CD4-positive, alpha-beta T cell (primary cell): ENCODE results near the gene ZNF536. TPM values are rescaled to one million over a fixed set of nuclear protein-coding genes. Genes with fewer than 3 reads are reported as not detected.

Experiments
- ATAC-seq: fragments of 200-7000 bp; cut with Tn5 transposase; one replicate; pipeline ENCODE4 v1.10.0; 2022; ENCODE audit warnings: mild to moderate bottlenecking; ENCODE audit not compliant: poor library complexity
- CTCF ChIA-PET: fragments of 350-600 bp; sonication (Branson Sonifier 250); formaldehyde crosslinking; loops from one replicate; lab custom pipeline; 2021; ENCODE audit warnings: antibody characterized with exemption, inconsistent platforms; lab: Charles Lee
- POLR2A ChIA-PET: fragments of 350-600 bp; sonication (Branson Sonifier 250); formaldehyde crosslinking; loops from one replicate; lab custom pipeline; 2021; ENCODE audit warnings: antibody characterized with exemption, inconsistent platforms; lab: Charles Lee
- DNase-seq, 14 experiments: peaks; one replicate each; pipeline ENCODE4 v3.0.0-alpha.2; 2013 to 2020; ENCODE audit warnings: mixed read lengths in 2 of 14
- H3K27ac ChIP-seq, 2 donors: one replicate each; pipeline versions ENCODE4 v1.5.1 to v1.7.0; 2013; ENCODE audit warnings: low read length in 2 of 2, low read depth in 1 of 2, mild to moderate bottlenecking in 1 of 2
- H3K27me3 ChIP-seq, 2 experiments: 1 replicate in 1 of 2; 2 replicates in 1 of 2; pipeline versions ENCODE4 v1.6.1 to v1.7.0; 2013; ENCODE audit warnings: low read length in 2 of 2, control low read depth in 1 of 2, mild to moderate bottlenecking in 1 of 2, moderate library complexity in 1 of 2; ENCODE audit not compliant: insufficient read depth in 2 of 2, control insufficient read depth in 1 of 2
- H3K36me3 ChIP-seq: one replicate; pipeline ENCODE4 v1.6.1; 2013; ENCODE audit warnings: low read length, control low read depth; ENCODE audit not compliant: insufficient read depth
- H3K4me1 ChIP-seq: one replicate; pipeline ENCODE4 v1.6.1; 2013; ENCODE audit warnings: low read length, control low read depth; ENCODE audit not compliant: insufficient read depth
- H3K4me3 ChIP-seq: one replicate; pipeline ENCODE4 v1.5.1; 2013; ENCODE audit warnings: mild to moderate bottlenecking, low read length, moderate library complexity
- H3K9me3 ChIP-seq, 2 experiments: 1 replicate in 1 of 2; 2 replicates in 1 of 2; pipeline versions ENCODE4 v1.6.1 to v1.7.0; 2013; ENCODE audit warnings: low read length in 2 of 2, mild to moderate bottlenecking in 2 of 2, control low read depth in 1 of 2, moderate library complexity in 1 of 2; ENCODE audit not compliant: control insufficient read depth in 1 of 2, insufficient read depth in 1 of 2
- H3K27ac Mint-ChIP-seq: one replicate; pipeline ENCODE4 v1.8.0; 2020; ENCODE audit warnings: mixed read lengths
- H3K27me3 Mint-ChIP-seq: one replicate; pipeline ENCODE4 v1.8.0; 2021; ENCODE audit warnings: mixed read lengths
- H3K36me3 Mint-ChIP-seq: one replicate; pipeline ENCODE4 v1.8.0; 2021; ENCODE audit warnings: low read depth, mixed read lengths
- H3K4me1 Mint-ChIP-seq: one replicate; pipeline ENCODE4 v1.8.0; 2021; ENCODE audit warnings: low read depth, mixed read lengths
- H3K4me3 Mint-ChIP-seq: one replicate; pipeline ENCODE4 v1.8.0; 2020; ENCODE audit warnings: mild to moderate bottlenecking, mixed read lengths
- H3K9me3 Mint-ChIP-seq: one replicate; pipeline ENCODE4 v1.8.0; 2020; ENCODE audit warnings: mixed read lengths
- intact Hi-C, 2 experiments: fragments of 100-400 bp; cut with DNase I in 1 of 2; cut with micrococcal nuclease in 1 of 2; formaldehyde crosslinking; loops; one replicate each; pipeline versions ENCODE4 v1.15.1 to v1.9.0; 2023 to 2025; cut with DNase I, micrococcal nuclease
- total RNA-seq, 174 experiments: library from RNA in 2 of 174; stranded (reverse) in 2 of 174; gene quantifications; one replicate each; pipeline ENCODE4 v1.2.3 and lab custom pipeline; 2021 to 2026
- TF ChIP-seq, protein P1 (sequence below): fragments of 200-600 bp; IDR thresholded peaks from one replicate; pipeline ENCODE4 v1.8.0; 2022; ENCODE audit warnings: antibody characterized with exemption, mild to moderate bottlenecking

ZNF536 gene
- total RNA-seq, 2 experiments from 2014 or later = not detected

- no peak overlapping the region for H3K4me3 ChIP-seq
- H3K27ac ChIP-seq = no peak overlapping the region
- DNase-seq (no peak), ATAC-seq (no peak)
- intact Hi-C loops = no loop called here
- H3K27me3 ChIP-seq = no peaks in the 10 kb centered on the region
- POLR2A ChIA-PET = no interaction called here
- CTCF ChIA-PET = no interaction called here
- Mint-ChIP-seq H3K27ac (no peak overlapping the region), H3K4me1 (no peaks in the 10 kb centered on the region), H3K4me3 (no peak overlapping the region), H3K36me3 (no peaks in the 10 kb centered on the region), H3K9me3 (no peaks in the 10 kb centered on the region), H3K27me3 (peaks cover 22% of the 10 kb centered on the region)
- H3K9me3 ChIP-seq = no peaks in the 10 kb centered on the region
- H3K36me3 ChIP-seq = no peaks in the 10 kb centered on the region
- TF ChIP-seq, protein P1, sequence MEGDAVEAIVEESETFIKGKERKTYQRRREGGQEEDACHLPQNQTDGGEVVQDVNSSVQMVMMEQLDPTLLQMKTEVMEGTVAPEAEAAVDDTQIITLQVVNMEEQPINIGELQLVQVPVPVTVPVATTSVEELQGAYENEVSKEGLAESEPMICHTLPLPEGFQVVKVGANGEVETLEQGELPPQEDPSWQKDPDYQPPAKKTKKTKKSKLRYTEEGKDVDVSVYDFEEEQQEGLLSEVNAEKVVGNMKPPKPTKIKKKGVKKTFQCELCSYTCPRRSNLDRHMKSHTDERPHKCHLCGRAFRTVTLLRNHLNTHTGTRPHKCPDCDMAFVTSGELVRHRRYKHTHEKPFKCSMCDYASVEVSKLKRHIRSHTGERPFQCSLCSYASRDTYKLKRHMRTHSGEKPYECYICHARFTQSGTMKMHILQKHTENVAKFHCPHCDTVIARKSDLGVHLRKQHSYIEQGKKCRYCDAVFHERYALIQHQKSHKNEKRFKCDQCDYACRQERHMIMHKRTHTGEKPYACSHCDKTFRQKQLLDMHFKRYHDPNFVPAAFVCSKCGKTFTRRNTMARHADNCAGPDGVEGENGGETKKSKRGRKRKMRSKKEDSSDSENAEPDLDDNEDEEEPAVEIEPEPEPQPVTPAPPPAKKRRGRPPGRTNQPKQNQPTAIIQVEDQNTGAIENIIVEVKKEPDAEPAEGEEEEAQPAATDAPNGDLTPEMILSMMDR = no peak
- H3K4me1 ChIP-seq = no peaks in the 10 kb centered on the region
Measured at GRCh38 chr19:30604657-30605056, 232.5 kb downstream of the ZNF536 start.

DNA sequence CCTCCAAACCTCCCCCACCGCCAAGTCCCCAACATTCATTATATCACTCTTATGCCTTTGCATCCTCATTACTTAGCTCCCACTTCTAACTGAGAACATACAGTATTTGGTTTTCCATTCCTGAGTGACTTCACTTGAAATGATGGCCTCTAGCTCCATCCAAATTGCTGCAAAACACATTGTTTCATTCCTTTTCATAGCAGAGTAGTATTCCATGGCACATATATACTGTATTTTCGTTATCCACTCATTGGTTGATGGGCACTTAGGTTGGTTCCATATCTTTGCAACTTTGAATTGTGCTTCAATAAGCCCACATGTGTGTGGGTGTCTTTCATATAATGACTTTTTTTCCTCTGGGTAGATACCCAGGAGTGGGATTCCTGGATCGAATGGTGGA lies 233.1 kb downstream of the ZNF536 start:
- Mint-ChIP-seq H3K36me3 (no peaks in the 10 kb centered on the region), H3K27me3 (peaks cover 22% of the 10 kb centered on the region), H3K4me1 (no peaks in the 10 kb centered on the region), H3K9me3 (no peaks in the 10 kb centered on the region), H3K4me3 (no peak overlapping the region), H3K27ac (no peak overlapping the region)
- no peaks in the 10 kb centered on the region for H3K36me3 ChIP-seq
- TF ChIP-seq, protein P1 = no peak
- H3K9me3 ChIP-seq = no peaks in the 10 kb centered on the region
- no peak for DNase-seq
- ChIA-PET CTCF (no interaction called here), POLR2A (no interaction called here)
- no peaks in the 10 kb centered on the region for H3K4me1 ChIP-seq
- no peak for ATAC-seq
- no peak overlapping the region for H3K4me3 ChIP-seq
- no peak overlapping the region for H3K27ac ChIP-seq
- no peaks in the 10 kb centered on the region for H3K27me3 ChIP-seq
- intact Hi-C loops = no loop called here

GRCh38 chr19:30606114-30607050 lies 234.2 kb downstream of the ZNF536 start:
- DNase-seq (no peak), ATAC-seq (no peak)
- Histone ChIP-seq H3K36me3 (no peaks in the 10 kb centered on the region), H3K9me3 (no peaks in the 10 kb centered on the region), H3K27ac (no peak overlapping the region), H3K4me1 (no peaks in the 10 kb centered on the region), H3K4me3 (no peak overlapping the region), H3K27me3 (no peaks in the 10 kb centered on the region)
- Mint-ChIP-seq H3K27ac (no peak overlapping the region), H3K9me3 (no peaks in the 10 kb centered on the region), H3K4me1 (no peaks in the 10 kb centered on the region), H3K36me3 (no peaks in the 10 kb centered on the region), H3K4me3 (no peak overlapping the region), H3K27me3 (peaks cover 15% of the 10 kb centered on the region)
- POLR2A ChIA-PET = no interaction called here
- TF ChIP-seq, protein P1 = no peak
- CTCF ChIA-PET = no interaction called here
- intact Hi-C loops = no loop called here
